HepG2 (cell line): ENCODE data around the gene TCP11L1. TPM values are rescaled to one million over a fixed set of nuclear protein-coding genes. Genes with fewer than 3 reads are reported as not detected.

Experiments used
- ATAC-seq: fragments of 200-7000 bp; cut with Tn5 transposase; 3 replicates; pipeline ENCODE4 v1.9.1; 2020; ENCODE audit warnings: mild to moderate bottlenecking, moderate library complexity
- BruUV-seq: library from RNA; stranded (reverse); fragments of 400-500 nt; replicated peaks from 2 replicates; lab custom pipeline; 2021; lab: Mats Ljungman, UMichigan
- CTCF ChIA-PET: fragments of 300-600 bp; formaldehyde crosslinking; extraction: SDS; loops from one replicate; lab custom pipeline; 2021; ENCODE audit warnings: low total read pairs, inconsistent platforms, low intra/inter-chr PET ratio; lab: Yijun Ruan, JAX
- POLR2A ChIA-PET: fragments of 350-600 bp; sonication (Branson Sonifier 250); formaldehyde crosslinking; loops from one replicate; lab custom pipeline; 2020; ENCODE audit warnings: antibody characterized with exemption, inconsistent platforms; lab: Yijun Ruan, JAX
- DNase-seq: peaks from one replicate; pipeline ENCODE4 v3.0.0-alpha.2; 2015; ENCODE audit warnings: low spot score
- FAIRE-seq: peaks from 3 replicates; lab custom pipeline; 2011; peaks lifted over from hg19 to GRCh38; lab: Jason Lieb, UNC
- H2AFZ ChIP-seq: one replicate; pipeline ENCODE4 v1.6.1; 2011; ENCODE audit warnings: low read length, inconsistent platforms
- H3K27ac ChIP-seq: fragments of 300-600 bp; 3 replicates; pipeline ENCODE4 v1.8.0; 2011; ENCODE audit warnings: mixed run types, mild to moderate bottlenecking, mixed read lengths, low read length, inconsistent platforms; ENCODE audit not compliant: insufficient read depth; ENCODE audit errors: extremely low read length
- H3K27me3 ChIP-seq, 2 experiments: fragments of 200-600 bp in 1 of 2; 2 replicates in 1 of 2; 3 replicates in 1 of 2; pipeline versions ENCODE4 v1.6.0 to v1.8.0; 2011; ENCODE audit warnings: low read length in 2 of 2, mild to moderate bottlenecking in 2 of 2, moderate library complexity in 2 of 2, inconsistent platforms in 1 of 2; ENCODE audit not compliant: insufficient read depth in 2 of 2, control insufficient read depth in 1 of 2
- H3K36me3 ChIP-seq, 2 experiments: fragments of 200-600 bp in 1 of 2; replicated peaks in 1 of 2; 2 replicates in 1 of 2; 3 replicates in 1 of 2; pipeline versions ENCODE4 v1.5.1 to v1.8.0; 2011; ENCODE audit warnings: low read length in 2 of 2, inconsistent platforms in 1 of 2; ENCODE audit not compliant: insufficient read depth in 2 of 2, control insufficient read depth in 1 of 2
- H3K4me1 ChIP-seq: 2 replicates; pipeline ENCODE4 v1.5.1; 2012; ENCODE audit warnings: low read length, inconsistent platforms; ENCODE audit not compliant: insufficient read depth
- H3K4me2 ChIP-seq: 2 replicates; pipeline ENCODE4 v1.6.0; 2011; ENCODE audit warnings: low read depth, low read length, inconsistent platforms
- H3K4me3 ChIP-seq, 3 experiments: fragments of 200-600 bp in 1 of 3; sonication (generic), shearing (Covaris generic) in 1 of 3; replicated peaks in 1 of 3; 2 replicates each; pipeline ENCODE4 v1.5.1; 2011 to 2016; ENCODE audit warnings: low read length in 3 of 3, inconsistent platforms in 2 of 3, low read depth in 2 of 3, mild to moderate bottlenecking in 2 of 3, control low read depth in 1 of 3, mixed read lengths in 1 of 3; ENCODE audit not compliant: insufficient read depth in 1 of 3
- H3K79me2 ChIP-seq: one replicate; pipeline ENCODE4 v1.6.1; 2011; ENCODE audit warnings: low read length, inconsistent platforms; ENCODE audit not compliant: insufficient read depth
- H3K9ac ChIP-seq: 2 replicates; pipeline ENCODE4 v1.6.0; 2011; ENCODE audit warnings: mild to moderate bottlenecking, low read depth, low read length, inconsistent platforms; ENCODE audit not compliant: insufficient read depth
- H3K9me3 ChIP-seq: 2 replicates; pipeline ENCODE4 v1.5.1; 2012; ENCODE audit warnings: mild to moderate bottlenecking, low read length
- H4K20me1 ChIP-seq: 2 replicates; pipeline ENCODE4 v1.6.0; 2011; ENCODE audit warnings: inconsistent platforms, mild to moderate bottlenecking, low read length, moderate library complexity; ENCODE audit not compliant: insufficient read depth
- ARHGAP35 ChIP-seq: sonication (generic); formaldehyde crosslinking; IDR thresholded peaks from 2 replicates; pipeline ENCODE4 v1.9.0; 2022; ENCODE audit warnings: mild to moderate bottlenecking, inconsistent platforms, moderate library complexity, missing genetic modification reagents, borderline replicate concordance
- CC2D1A ChIP-seq: sonication (generic); formaldehyde crosslinking; IDR thresholded peaks from 2 replicates; pipeline ENCODE4 v1.8.1; 2023; ENCODE audit warnings: mild to moderate bottlenecking, missing genetic modification reagents
- HIC2 ChIP-seq: sonication (generic); formaldehyde crosslinking; IDR thresholded peaks from 2 replicates; pipeline ENCODE4 v1.9.0; 2022; ENCODE audit warnings: low read depth, missing genetic modification reagents
- KLF11 ChIP-seq: IDR thresholded peaks from 2 replicates; pipeline ENCODE4 v1.6.1; 2016; ENCODE audit warnings: missing compliant biosample characterization
- NCOA2 ChIP-seq: sonication (generic); formaldehyde crosslinking; IDR thresholded peaks from 2 replicates; pipeline ENCODE4 v1.8.0; 2022; ENCODE audit warnings: inconsistent platforms
- NFKB2 ChIP-seq: sonication (generic); formaldehyde crosslinking; IDR thresholded peaks from 2 replicates; pipeline ENCODE4 v1.4.0; 2020; ENCODE audit warnings: missing genetic modification reagents, borderline replicate concordance
- POLR2AphosphoS5 ChIP-seq: IDR thresholded peaks from 2 replicates; pipeline ENCODE4 v1.6.1; 2012; ENCODE audit warnings: low read depth, low read length
- RBM39 ChIP-seq: fragments of 200-400 bp; formaldehyde crosslinking; IDR thresholded peaks from one replicate; pipeline ENCODE4 v1.6.1; 2018; ENCODE audit warnings: antibody characterized with exemption, mild to moderate bottlenecking, low read depth, low read length; ENCODE audit not compliant: poor library complexity, severe bottlenecking
- RNF2 ChIP-seq: fragments of 450-650 bp; conservative IDR thresholded peaks from 2 replicates; pipeline ENCODE4 v1.6.1; 2016; ENCODE audit warnings: low read depth
- SP5 ChIP-seq: IDR thresholded peaks from 2 replicates; pipeline ENCODE4 v1.6.1; 2016; ENCODE audit warnings: low read depth, borderline replicate concordance
- ZBTB7A ChIP-seq: sonication (generic); formaldehyde crosslinking; IDR thresholded peaks from 2 replicates; pipeline ENCODE4 v1.8.0; 2022; ENCODE audit warnings: mild to moderate bottlenecking, missing genetic modification reagents
- ZKSCAN1 ChIP-seq: fragments of 150-350 bp; IDR thresholded peaks from 2 replicates; pipeline ENCODE4 v1.6.1; 2014; ENCODE audit warnings: low read length
- ZNF883 ChIP-seq: sonication (generic); formaldehyde crosslinking; IDR thresholded peaks from 2 replicates; pipeline ENCODE4 v1.5.1; 2020; ENCODE audit warnings: mild to moderate bottlenecking, missing genetic modification reagents; ENCODE audit errors: not compliant biosample characterization
- ZSCAN12 ChIP-seq: sonication (generic); formaldehyde crosslinking; IDR thresholded peaks from 2 replicates; pipeline ENCODE4 v1.9.0; 2021; ENCODE audit warnings: mild to moderate bottlenecking, missing genetic modification reagents
- WGBS: methylation state at CpG from one replicate; pipeline ENCODE4 v1.1.6; 2017; ENCODE audit warnings: low lambda C conversion rate; 5-methylcytosine and 5-hydroxymethylcytosine counted together
- in situ Hi-C: cut with HindIII; loops from 2 replicates; pipeline ENCODE4 v1.10.0; 2017; ENCODE audit warnings: low pct_unique_long_range_greater_than_20kb; ENCODE audit not compliant: extremely low pct_ligation_motif_present
- intact Hi-C: fragments of 100-400 bp; cut with micrococcal nuclease; formaldehyde crosslinking; loops from one replicate; pipeline ENCODE4 v1.10.0; 2022; ENCODE audit not compliant: unreplicated experiment
- polyA plus RNA-seq, 8 experiments: library from polyadenylated mRNA; depleted of rRNA in 3 of 8; stranded (reverse) in 7 of 8; unstranded in 1 of 8; fragments of >200 nt; fragmentation: Illumina TruSeq in 4 of 8; extraction: Trizol in 4 of 8; gene quantifications; 2 replicates each; pipeline versions ENCODE4 v1.2.1 to v1.2.3, GENCODE V29; 2011 to 2016; ENCODE audit warnings: low read depth in 4 of 8, missing spikeins in 1 of 8, mixed read lengths in 1 of 8; ENCODE audit not compliant: insufficient read depth in 1 of 8
- total RNA-seq, 5 experiments: library from RNA; depleted of rRNA; stranded (reverse); fragments of >200 nt; fragmentation: Illumina TruSeq; extraction: Trizol; gene quantifications; 2 replicates each; pipeline ENCODE4 v1.2.3, GENCODE V29; 2016; ENCODE audit warnings: low read depth in 1 of 5
- TF ChIP-seq, protein P1 (sequence below): sonication (generic); formaldehyde crosslinking; IDR thresholded peaks from 2 replicates; pipeline ENCODE4 v1.5.0; 2020; ENCODE audit warnings: missing genetic modification reagents
- TF ChIP-seq, protein P2 (sequence below): sonication (generic); formaldehyde crosslinking; IDR thresholded peaks from 2 replicates; pipeline ENCODE4 v1.4.0; 2020; ENCODE audit warnings: mild to moderate bottlenecking, missing genetic modification reagents, borderline replicate concordance

The TCP11L1 gene
- total and polyA plus RNA-seq, 2 of the 13 experiments (the other 11 are each of a cell fraction or from before 2014, with no cell fraction given): 7.9 to 10.1 TPM

DNA sequence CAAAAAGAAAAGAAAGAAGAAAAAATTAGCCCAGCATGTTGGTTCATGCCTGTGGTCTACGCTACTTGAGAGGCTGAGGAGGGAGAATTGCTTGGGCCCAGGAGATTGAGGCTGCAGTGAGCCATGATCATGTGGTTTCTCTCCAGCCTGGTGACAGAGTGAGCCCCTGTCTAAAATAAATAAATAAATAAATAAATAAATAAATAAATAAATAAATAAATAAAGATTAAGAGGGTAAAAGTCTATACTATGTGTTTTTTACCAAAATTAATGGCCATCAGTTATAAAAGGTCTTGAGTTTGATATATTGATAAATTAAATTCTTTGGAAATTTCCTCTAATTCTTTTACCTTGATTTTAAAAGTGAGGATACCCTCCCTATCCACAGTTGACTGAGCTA lies 48.9 kb upstream of the TCP11L1 start:
- Histone ChIP-seq H3K36me3 (no peaks in the 10 kb centered on the region), H3K27me3 (no peaks in the 10 kb centered on the region; a peak in 1 of 5 replicates), H3K4me2 (no peak overlapping the region), H3K4me1 (no peaks in the 10 kb centered on the region)
- in situ Hi-C loops: no loop called here
- CTCF ChIA-PET: no interaction called here
- DNase-seq: no peak
- TF ChIP-seq, protein P1, sequence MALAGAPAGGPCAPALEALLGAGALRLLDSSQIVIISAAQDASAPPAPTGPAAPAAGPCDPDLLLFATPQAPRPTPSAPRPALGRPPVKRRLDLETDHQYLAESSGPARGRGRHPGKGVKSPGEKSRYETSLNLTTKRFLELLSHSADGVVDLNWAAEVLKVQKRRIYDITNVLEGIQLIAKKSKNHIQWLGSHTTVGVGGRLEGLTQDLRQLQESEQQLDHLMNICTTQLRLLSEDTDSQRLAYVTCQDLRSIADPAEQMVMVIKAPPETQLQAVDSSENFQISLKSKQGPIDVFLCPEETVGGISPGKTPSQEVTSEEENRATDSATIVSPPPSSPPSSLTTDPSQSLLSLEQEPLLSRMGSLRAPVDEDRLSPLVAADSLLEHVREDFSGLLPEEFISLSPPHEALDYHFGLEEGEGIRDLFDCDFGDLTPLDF (CRISPR knock-in tag): no peak
- no peak for TF ChIP-seq ZBTB7A
- TF ChIP-seq ARHGAP35 (CRISPR knock-in tag): no peak
- TF ChIP-seq POLR2AphosphoS5: no peak
- TF ChIP-seq KLF11: no peak
- no peak for TF ChIP-seq ZKSCAN1
- no peak for TF ChIP-seq SP5 (CRISPR knock-in tag)
- no peak for TF ChIP-seq ZSCAN12 (CRISPR knock-in tag)
- no peak for TF ChIP-seq RNF2
- TF ChIP-seq, protein P2, sequence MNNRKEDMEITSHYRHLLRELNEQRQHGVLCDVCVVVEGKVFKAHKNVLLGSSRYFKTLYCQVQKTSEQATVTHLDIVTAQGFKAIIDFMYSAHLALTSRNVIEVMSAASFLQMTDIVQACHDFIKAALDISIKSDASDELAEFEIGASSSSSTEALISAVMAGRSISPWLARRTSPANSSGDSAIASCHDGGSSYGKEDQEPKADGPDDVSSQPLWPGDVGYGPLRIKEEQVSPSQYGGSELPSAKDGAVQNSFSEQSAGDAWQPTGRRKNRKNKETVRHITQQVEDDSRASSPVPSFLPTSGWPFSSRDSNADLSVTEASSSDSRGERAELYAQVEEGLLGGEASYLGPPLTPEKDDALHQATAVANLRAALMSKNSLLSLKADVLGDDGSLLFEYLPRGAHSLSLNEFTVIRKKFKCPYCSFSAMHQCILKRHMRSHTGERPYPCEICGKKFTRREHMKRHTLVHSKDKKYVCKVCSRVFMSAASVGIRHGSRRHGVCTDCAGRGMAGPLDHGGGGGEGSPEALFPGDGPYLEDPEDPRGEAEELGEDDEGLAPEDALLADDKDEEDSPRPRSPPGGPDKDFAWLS (CRISPR knock-in tag): no peak
- no peak for TF ChIP-seq CC2D1A (CRISPR knock-in tag)
- TF ChIP-seq NCOA2 (CRISPR knock-in tag): no peak
- TF ChIP-seq ZNF883: no peak
- TF ChIP-seq NFKB2 (CRISPR knock-in tag): no peak
- TF ChIP-seq RBM39: no peak
- no peak for TF ChIP-seq HIC2 (CRISPR knock-in tag)
- TF ChIP-seq, all 625 proteins: peak for 0
- intact Hi-C loops: no loop called here
- no peaks in the 10 kb centered on the region for H3K9me3 ChIP-seq
- H3K9ac ChIP-seq: no peak overlapping the region
- FAIRE-seq (no peak), ATAC-seq (no peak)
- WGBS: 70% methylated on average over 1 of the region's 1 CpG
- BruUV-seq: no TSS peak
- no peak overlapping the region for H3K4me3 ChIP-seq
- no peaks in the 10 kb centered on the region for H4K20me1 ChIP-seq
- POLR2A ChIA-PET: no interaction called here
- no peak overlapping the region for H2AFZ ChIP-seq
- no peaks in the 10 kb centered on the region for H3K79me2 ChIP-seq
- H3K27ac ChIP-seq: no peak overlapping the region
